ENCODE data around the gene CD151.

CD151 gene

GRCh38 chr11:829176-829846, 3.4 kb upstream of the CD151 start:
- DNase-seq (ENCODE audit: low spot score): no peak

- DNase-seq (ENCODE audit: low spot score): no peak
These were observed 2.9 kb upstream of the CD151 start for GRCh38 chr11:829847-830294.

- peak; percentile 80 for DNase-seq (ENCODE audit: low spot score)
These were observed 2.2 kb upstream of the CD151 start for GRCh38 chr11:830295-831117.

GRCh38 chr11:831118-831864, 1.5 kb upstream of the CD151 start:
- no peak for DNase-seq (ENCODE audit: low spot score)

GRCh38 chr11:831961-832528, 707 bp upstream of the CD151 start:
- DNase-seq (ENCODE audit: low spot score): no peak

GRCh38 chr11:833114-833791, 501 bp downstream of the CD151 start:
- DNase-seq (ENCODE audit: low spot score): no peak

GRCh38 chr11:833849-834311, 1.1 kb downstream of the CD151 start:
- DNase-seq (ENCODE audit: low spot score): no peak

- DNase-seq (ENCODE audit: low spot score): no peak
These were observed 1.9 kb downstream of the CD151 start for GRCh38 chr11:834371-835316.

- no peak for DNase-seq (ENCODE audit: low spot score)
These were observed 3.5 kb downstream of the CD151 start for GRCh38 chr11:836274-836673.

- no peak for DNase-seq (ENCODE audit: low spot score)
These were observed 3.9 kb downstream of the CD151 start for GRCh38 chr11:836700-837099.

GRCh38 chr11:837189-837989, 4.6 kb downstream of the CD151 start:
- no peak for DNase-seq (ENCODE audit: low spot score)

GRCh38 chr11:837990-838307, 5.2 kb downstream of the CD151 start:
- DNase-seq (ENCODE audit: low spot score): no peak

GRCh38 chr11:838441-839279, 5.9 kb downstream of the CD151 start:
- DNase-seq (ENCODE audit: low spot score): peak; percentile 49

GRCh38 chr11:839280-839623, 6.5 kb downstream of the CD151 start:
- DNase-seq (ENCODE audit: low spot score): no peak

GRCh38 chr11:839875-840617, 7.3 kb downstream of the CD151 start:
- peak; percentile 40 for DNase-seq (ENCODE audit: low spot score)

- no peak for DNase-seq (ENCODE audit: low spot score)
These were observed 9.2 kb downstream of the CD151 start for GRCh38 chr11:841981-842369.

GRCh38 chr11:842370-843002, 9.7 kb downstream of the CD151 start, which contains the start of the genes POLR2L and TSPAN4:
POLR2L (minus strand) TSS chr11:842529; CDS start chr11:842508, 21 bp downstream.
TSPAN4 (plus strand) TSS chr11:842852; CDS start chr11:850305, 7,453 bp downstream.
- DNase-seq (ENCODE audit: low spot score): peak; percentile 86
